KBM-7 (cell line): ENCODE results near the gene GLT6D1.
A peak's percentile ranks its signal among the peaks of the same experiment; 100 is the strongest.

Source experiments
- DNase-seq: peaks from one replicate; pipeline ENCODE4 v3.0.0-alpha.2; 2015
- in situ Hi-C: fragments of 300-500 bp; cut with MboI; formaldehyde crosslinking; loops from 2 replicates; pipeline ENCODE4 v1.14.3; 2020; ENCODE audit warnings: low sequenced_read_pairs, low pct_unique_long_range_greater_than_20kb, mixed read lengths

GLT6D1 gene

GRCh38 chr9:135611875-135612209 is 27.5 kb downstream of the GLT6D1 start:
- no peak for DNase-seq

GRCh38 chr9:135611142-135611874 is 28.0 kb downstream of the GLT6D1 start:
- in situ Hi-C loops = no loop called here
- DNase-seq = no peak

More at GRCh38 chr9:135611875-135612209, 27.5 kb downstream of the GLT6D1 start:
- in situ Hi-C loops = no loop called here

GRCh38 chr9:135610290-135611141 is 28.8 kb downstream of the GLT6D1 start:
- DNase-seq = no peak
- in situ Hi-C loops = no loop called here

GRCh38 chr9:135609366-135609955 is 29.9 kb downstream of the GLT6D1 start:
- no peak for DNase-seq
- in situ Hi-C loops = no loop called here

GRCh38 chr9:135608999-135609317 is 30.4 kb downstream of the GLT6D1 start:
- in situ Hi-C loops = no loop called here
- DNase-seq = no peak

- no peak for DNase-seq
- in situ Hi-C loops = no loop called here
Observed at GRCh38 chr9:135608294-135608998, 30.9 kb downstream of the GLT6D1 start.

GRCh38 chr9:135607401-135608293 is 31.7 kb downstream of the GLT6D1 start:
- in situ Hi-C loops = no loop called here
- DNase-seq = no peak

- no peak for DNase-seq
- in situ Hi-C loops = no loop called here
Observed at GRCh38 chr9:135606885-135607259, 32.5 kb downstream of the GLT6D1 start.

GRCh38 chr9:135605238-135605781 is 34.0 kb downstream of the GLT6D1 start:
- in situ Hi-C loops = no loop called here
- no peak for DNase-seq

GRCh38 chr9:135604437-135605237 is 34.7 kb downstream of the GLT6D1 start:
- no peak for DNase-seq
- in situ Hi-C loops = no loop called here

- DNase-seq = peak; percentile 57
- in situ Hi-C loops = no loop called here
Observed at GRCh38 chr9:135602789-135603481, 36.4 kb downstream of the GLT6D1 start.

- in situ Hi-C loops = no loop called here
- DNase-seq = no peak
Observed at GRCh38 chr9:135601988-135602387, 37.4 kb downstream of the GLT6D1 start.

GRCh38 chr9:135600296-135600817 is 39.0 kb downstream of the GLT6D1 start:
- DNase-seq = no peak
- in situ Hi-C loops = no loop called here

GRCh38 chr9:135596211-135596610 is 43.1 kb downstream of the GLT6D1 start:
- in situ Hi-C loops = no loop called here

GRCh38 chr9:135592625-135593024 is 46.7 kb downstream of the GLT6D1 start:
- DNase-seq = no peak
- in situ Hi-C loops = no loop called here

More at GRCh38 chr9:135596211-135596610, 43.1 kb downstream of the GLT6D1 start:
- no peak for DNase-seq

GRCh38 chr9:135592331-135592590 is 47.1 kb downstream of the GLT6D1 start:
- in situ Hi-C loops = no loop called here
- no peak for DNase-seq
